ENCODE results near the gene GALR3. TPM values are rescaled to one million over a fixed set of nuclear protein-coding genes. Genes with fewer than 3 reads are reported as not detected.

The GALR3 gene, protein sequence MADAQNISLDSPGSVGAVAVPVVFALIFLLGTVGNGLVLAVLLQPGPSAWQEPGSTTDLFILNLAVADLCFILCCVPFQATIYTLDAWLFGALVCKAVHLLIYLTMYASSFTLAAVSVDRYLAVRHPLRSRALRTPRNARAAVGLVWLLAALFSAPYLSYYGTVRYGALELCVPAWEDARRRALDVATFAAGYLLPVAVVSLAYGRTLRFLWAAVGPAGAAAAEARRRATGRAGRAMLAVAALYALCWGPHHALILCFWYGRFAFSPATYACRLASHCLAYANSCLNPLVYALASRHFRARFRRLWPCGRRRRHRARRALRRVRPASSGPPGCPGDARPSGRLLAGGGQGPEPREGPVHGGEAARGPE
- not detected for total RNA-seq

DNA sequence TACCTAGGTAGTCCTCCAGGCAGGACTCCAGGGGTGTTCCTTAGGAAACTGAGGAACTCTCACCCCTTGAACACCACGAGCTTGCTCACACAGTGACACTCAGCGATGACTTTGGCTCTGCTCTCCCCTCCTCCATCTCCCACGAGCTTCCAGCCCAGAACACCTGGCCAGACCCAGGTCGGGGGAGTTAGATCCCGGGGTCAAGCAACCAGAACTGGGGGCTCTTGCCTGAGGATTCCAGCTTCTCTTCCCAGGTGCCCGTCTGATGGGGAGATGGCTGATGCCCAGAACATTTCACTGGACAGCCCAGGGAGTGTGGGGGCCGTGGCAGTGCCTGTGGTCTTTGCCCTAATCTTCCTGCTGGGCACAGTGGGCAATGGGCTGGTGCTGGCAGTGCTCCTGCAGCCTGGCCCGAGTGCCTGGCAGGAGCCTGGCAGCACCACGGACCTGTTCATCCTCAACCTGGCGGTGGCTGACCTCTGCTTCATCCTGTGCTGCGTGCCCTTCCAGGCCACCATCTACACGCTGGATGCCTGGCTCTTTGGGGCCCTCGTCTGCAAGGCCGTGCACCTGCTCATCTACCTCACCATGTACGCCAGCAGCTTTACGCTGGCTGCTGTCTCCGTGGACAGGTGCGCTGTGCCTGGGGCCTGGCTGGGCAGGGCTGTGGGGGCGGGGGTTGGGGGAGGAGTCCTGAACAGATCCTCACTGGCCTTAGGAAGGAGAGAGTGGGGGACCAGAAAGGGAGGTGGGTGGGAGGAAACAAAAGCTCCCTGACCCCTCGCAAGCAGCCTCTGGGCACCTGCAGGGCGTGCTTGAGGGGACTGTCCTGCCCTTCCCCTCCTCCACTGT lies at the start of gene GALR3:
Gene GALR3, plus strand, starts transcription at position 249 of the 852 bp plus-strand sequence. Its CDS starts 25 bp downstream, at position 274.
- H3K4me1 ChIP-seq = peaks cover 5 to 12% of the 10 kb centered on the region in 2 donors
- no peaks in the 10 kb centered on the region for H3K27me3 ChIP-seq
- no peaks in the 10 kb centered on the region for H3K9me3 ChIP-seq
- intact Hi-C loops (cut with DNase I) = no loop called here
- no peak within 1 kb of the TSS for H3K27ac ChIP-seq
- no peak within 1 kb of the TSS for H3K4me3 ChIP-seq
- H3K36me3 ChIP-seq = no peaks in the 10 kb centered on the region
- no peak for DNase-seq (ENCODE audit: low spot score in 2 of 2)
- TF ChIP-seq, protein P1, sequence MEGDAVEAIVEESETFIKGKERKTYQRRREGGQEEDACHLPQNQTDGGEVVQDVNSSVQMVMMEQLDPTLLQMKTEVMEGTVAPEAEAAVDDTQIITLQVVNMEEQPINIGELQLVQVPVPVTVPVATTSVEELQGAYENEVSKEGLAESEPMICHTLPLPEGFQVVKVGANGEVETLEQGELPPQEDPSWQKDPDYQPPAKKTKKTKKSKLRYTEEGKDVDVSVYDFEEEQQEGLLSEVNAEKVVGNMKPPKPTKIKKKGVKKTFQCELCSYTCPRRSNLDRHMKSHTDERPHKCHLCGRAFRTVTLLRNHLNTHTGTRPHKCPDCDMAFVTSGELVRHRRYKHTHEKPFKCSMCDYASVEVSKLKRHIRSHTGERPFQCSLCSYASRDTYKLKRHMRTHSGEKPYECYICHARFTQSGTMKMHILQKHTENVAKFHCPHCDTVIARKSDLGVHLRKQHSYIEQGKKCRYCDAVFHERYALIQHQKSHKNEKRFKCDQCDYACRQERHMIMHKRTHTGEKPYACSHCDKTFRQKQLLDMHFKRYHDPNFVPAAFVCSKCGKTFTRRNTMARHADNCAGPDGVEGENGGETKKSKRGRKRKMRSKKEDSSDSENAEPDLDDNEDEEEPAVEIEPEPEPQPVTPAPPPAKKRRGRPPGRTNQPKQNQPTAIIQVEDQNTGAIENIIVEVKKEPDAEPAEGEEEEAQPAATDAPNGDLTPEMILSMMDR (IDR thresholded peaks at IDR 0.05) = no peak

DNA sequence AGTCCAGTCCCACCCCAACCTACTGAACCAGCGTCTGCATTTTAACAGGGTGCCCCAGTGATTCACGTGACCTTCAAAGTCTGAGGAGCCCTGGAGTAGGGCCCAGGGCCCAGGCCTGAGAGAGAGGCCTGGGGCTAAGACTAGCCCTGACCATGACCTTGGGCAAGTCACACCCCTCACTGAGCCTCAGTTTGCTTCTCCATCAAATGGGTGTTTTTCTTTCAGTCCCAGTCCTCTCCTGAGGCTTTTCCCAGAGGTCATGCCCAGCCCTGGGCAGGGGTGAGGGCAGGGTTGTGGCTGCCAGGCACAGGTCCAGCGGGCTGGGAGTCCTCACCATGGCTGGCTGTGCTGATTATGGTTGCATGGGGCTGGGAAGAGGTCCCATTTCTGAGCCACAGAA lies 48.5 kb upstream of the GALR3 start:
- DNase-seq (ENCODE audit: low spot score in 2 of 2) = no peak
- Histone ChIP-seq H3K27ac (no peak overlapping the region), H3K4me1 (peaks cover 0 to 4% of the 10 kb centered on the region in 2 donors), H3K9me3 (no peaks in the 10 kb centered on the region), H3K36me3 (peaks cover 33 to 44% of the 10 kb centered on the region in 2 donors), H3K4me3 (no peak overlapping the region), H3K27me3 (no peaks in the 10 kb centered on the region)
- intact Hi-C loops (cut with DNase I) = no loop called here
- TF ChIP-seq, protein P1 (IDR thresholded peaks at IDR 0.05) = no peak

- H3K27me3 ChIP-seq = no peaks in the 10 kb centered on the region
- H3K36me3 ChIP-seq = peaks cover 26 to 39% of the 10 kb centered on the region in 2 donors
- TF ChIP-seq, protein P1 (IDR thresholded peaks at IDR 0.05) = no peak
- H3K4me1 ChIP-seq = peaks cover 0 to 4% of the 10 kb centered on the region in 2 donors
- DNase-seq (ENCODE audit: low spot score in 2 of 2) = no peak
- no peaks in the 10 kb centered on the region for H3K9me3 ChIP-seq
- intact Hi-C loops (cut with DNase I) = no loop called here
- no peak overlapping the region for H3K4me3 ChIP-seq
- no peak overlapping the region for H3K27ac ChIP-seq
Measured at GRCh38 chr22:37775785-37776638, 47.2 kb upstream of the GALR3 start.

GRCh38 chr22:37776639-37777005 lies 46.6 kb upstream of the GALR3 start:
- Histone ChIP-seq H3K27ac (no peak overlapping the region), H3K4me3 (no peak overlapping the region), H3K36me3 (peaks cover 20 to 33% of the 10 kb centered on the region in 2 donors), H3K4me1 (peaks cover 0 to 4% of the 10 kb centered on the region in 2 donors), H3K27me3 (no peaks in the 10 kb centered on the region), H3K9me3 (no peaks in the 10 kb centered on the region)
- DNase-seq (ENCODE audit: low spot score in 2 of 2) = no peak
- TF ChIP-seq, protein P1 (IDR thresholded peaks at IDR 0.05) = no peak
- intact Hi-C loops (cut with DNase I) = no loop called here

- Histone ChIP-seq H3K4me3 (no peak overlapping the region), H3K27me3 (no peaks in the 10 kb centered on the region), H3K36me3 (peaks cover 14 to 28% of the 10 kb centered on the region in 2 donors), H3K27ac (no peak overlapping the region), H3K4me1 (peaks cover 0 to 4% of the 10 kb centered on the region in 2 donors), H3K9me3 (no peaks in the 10 kb centered on the region)
- no peak for DNase-seq (ENCODE audit: low spot score in 2 of 2)
- TF ChIP-seq, protein P1 (IDR thresholded peaks at IDR 0.05) = no peak
- intact Hi-C loops (cut with DNase I) = no loop called here
Measured at GRCh38 chr22:37777122-37777687, 46.0 kb upstream of the GALR3 start.
